ENCODE data around the gene NUMB.

GRCh38 chr14:73342670-73343069 is 115.7 kb downstream of the NUMB start:
- TF ChIP-seq, protein P1, sequence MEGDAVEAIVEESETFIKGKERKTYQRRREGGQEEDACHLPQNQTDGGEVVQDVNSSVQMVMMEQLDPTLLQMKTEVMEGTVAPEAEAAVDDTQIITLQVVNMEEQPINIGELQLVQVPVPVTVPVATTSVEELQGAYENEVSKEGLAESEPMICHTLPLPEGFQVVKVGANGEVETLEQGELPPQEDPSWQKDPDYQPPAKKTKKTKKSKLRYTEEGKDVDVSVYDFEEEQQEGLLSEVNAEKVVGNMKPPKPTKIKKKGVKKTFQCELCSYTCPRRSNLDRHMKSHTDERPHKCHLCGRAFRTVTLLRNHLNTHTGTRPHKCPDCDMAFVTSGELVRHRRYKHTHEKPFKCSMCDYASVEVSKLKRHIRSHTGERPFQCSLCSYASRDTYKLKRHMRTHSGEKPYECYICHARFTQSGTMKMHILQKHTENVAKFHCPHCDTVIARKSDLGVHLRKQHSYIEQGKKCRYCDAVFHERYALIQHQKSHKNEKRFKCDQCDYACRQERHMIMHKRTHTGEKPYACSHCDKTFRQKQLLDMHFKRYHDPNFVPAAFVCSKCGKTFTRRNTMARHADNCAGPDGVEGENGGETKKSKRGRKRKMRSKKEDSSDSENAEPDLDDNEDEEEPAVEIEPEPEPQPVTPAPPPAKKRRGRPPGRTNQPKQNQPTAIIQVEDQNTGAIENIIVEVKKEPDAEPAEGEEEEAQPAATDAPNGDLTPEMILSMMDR (IDR thresholded peaks at IDR 0.05), result no peak
- no peak for TF ChIP-seq POLR2A (IDR thresholded peaks at IDR 0.05)
- TF ChIP-seq EP300 (IDR thresholded peaks at IDR 0.05), result no peak
